A673 (cell line): ENCODE measurements around the gene PTPRR. TPM values are rescaled to one million over a fixed set of nuclear protein-coding genes. Genes with fewer than 3 reads are reported as not detected.
"Not testable (repeated sequence)": the region's sequence is repeated elsewhere in the genome, so short reads cannot be mapped to it uniquely, and the experiment has no call there.

ENCODE experiments used
- BruUV-seq: library from RNA; stranded (reverse); fragments of 400-500 nt; replicated peaks from 2 replicates; lab custom pipeline; 2021; lab: Mats Ljungman, UMichigan
- CTCF ChIA-PET: fragments of 300-600 bp; sonication (Branson Sonifier 250); formaldehyde crosslinking; loops from one replicate; lab custom pipeline; 2022; ENCODE audit warnings: antibody characterized with exemption; lab: Charles Lee
- POLR2A ChIA-PET: fragments of 300-600 bp; sonication (Branson Sonifier 250); formaldehyde crosslinking; loops from one replicate; lab custom pipeline; 2022; ENCODE audit warnings: antibody characterized with exemption; ENCODE audit not compliant: low non-redundant PET; lab: Charles Lee
- DNase-seq: peaks from one replicate; pipeline ENCODE4 v3.0.0-alpha.2; 2015; ENCODE audit warnings: low spot score
- H3K27ac ChIP-seq: fragments of 200-600 bp; sonication (generic); 2 replicates; pipeline ENCODE4 v1.5.1; 2016; ENCODE audit warnings: mixed run types, low read depth, mild to moderate bottlenecking, mixed read lengths, antibody characterized with exemption, low read length; ENCODE audit not compliant: poor library complexity, severe bottlenecking
- H3K27me3 ChIP-seq: fragments of 200-600 bp; sonication (generic); replicated peaks from 2 replicates; pipeline ENCODE4 v1.6.1; 2017; ENCODE audit warnings: mixed run types, low read depth, mild to moderate bottlenecking, mixed read lengths, antibody characterized with exemption, low read length; ENCODE audit not compliant: insufficient read depth, poor library complexity
- H3K36me3 ChIP-seq: fragments of 200-600 bp; sonication (generic); 2 replicates; pipeline ENCODE4 v1.6.1; 2016; ENCODE audit warnings: mixed run types, mild to moderate bottlenecking, mixed read lengths, antibody characterized with exemption, low read length; ENCODE audit not compliant: insufficient read depth, poor library complexity, severe bottlenecking
- H3K4me1 ChIP-seq: fragments of 200-600 bp; sonication (generic); 2 replicates; pipeline ENCODE4 v1.6.1; 2017; ENCODE audit warnings: mixed run types, mild to moderate bottlenecking, mixed read lengths, antibody characterized with exemption, low read length; ENCODE audit not compliant: insufficient read depth, poor library complexity, severe bottlenecking
- H3K4me3 ChIP-seq: fragments of 200-600 bp; sonication (generic); 2 replicates; pipeline ENCODE4 v1.5.1; 2016; ENCODE audit warnings: low read depth, mixed run types, mild to moderate bottlenecking, mixed read lengths, low read length; ENCODE audit not compliant: poor library complexity, severe bottlenecking
- H3K9me3 ChIP-seq: fragments of 200-600 bp; sonication (generic); 2 replicates; pipeline ENCODE4 v1.6.1; 2016; ENCODE audit warnings: mixed run types, low read depth, mild to moderate bottlenecking, mixed read lengths, antibody characterized with exemption, low read length; ENCODE audit not compliant: poor library complexity, severe bottlenecking
- EZH2 ChIP-seq: fragments of 200-600 bp; sonication (generic); IDR thresholded peaks from 2 replicates; pipeline ENCODE4 v1.6.1; 2017; ENCODE audit warnings: borderline replicate concordance, low read depth, mild to moderate bottlenecking, mixed read lengths, antibody characterized with exemption, low read length; ENCODE audit not compliant: poor library complexity, severe bottlenecking
- intact Hi-C: fragments of 100-400 bp; cut with micrococcal nuclease; formaldehyde crosslinking; loops from one replicate; pipeline ENCODE4 v1.10.0; 2022; ENCODE audit not compliant: unreplicated experiment
- total RNA-seq: library from RNA; stranded (reverse); gene quantifications from 2 replicates; pipeline ENCODE4 v1.2.3, GENCODE V29; 2021
- TF ChIP-seq, protein P1 (sequence below): fragments of 300-800, 200-600 bp; sonication (generic); conservative IDR thresholded peaks from 2 replicates; pipeline ENCODE4 v1.5.1; 2017; ENCODE audit warnings: low read depth, mild to moderate bottlenecking, antibody characterized with exemption, low read length, moderate library complexity, mixed read lengths

Gene PTPRR
- total RNA-seq, 1 experiment from 2014 or later: not detected

DNA sequence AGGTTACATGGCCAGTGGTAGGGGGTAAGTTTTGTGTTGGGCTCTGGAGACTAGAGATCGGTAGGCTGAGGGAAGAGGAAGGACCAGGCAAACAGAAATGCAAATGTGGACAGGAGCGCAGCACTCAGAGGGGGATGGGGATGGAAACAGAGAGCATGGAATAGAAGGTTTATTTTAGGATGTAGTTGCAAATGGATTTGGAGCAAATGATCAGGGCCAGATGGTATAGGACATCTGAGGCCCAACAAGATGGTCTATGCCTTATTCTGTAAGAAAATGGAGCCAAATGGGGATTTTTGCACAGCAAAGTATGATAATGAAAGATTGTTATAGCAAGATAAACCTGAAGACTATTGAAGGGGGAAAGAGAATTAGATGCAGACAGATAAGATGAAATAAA is 180.8 kb downstream of the PTPRR start:
- Histone ChIP-seq H3K27ac (no peak overlapping the region), H3K9me3 (no peaks in the 10 kb centered on the region), H3K4me1 (no peaks in the 10 kb centered on the region), H3K27me3 (no peaks in the 10 kb centered on the region), H3K4me3 (no peak overlapping the region), H3K36me3 (no peaks in the 10 kb centered on the region)
- no peak for TF ChIP-seq EZH2
- TF ChIP-seq, protein P1, sequence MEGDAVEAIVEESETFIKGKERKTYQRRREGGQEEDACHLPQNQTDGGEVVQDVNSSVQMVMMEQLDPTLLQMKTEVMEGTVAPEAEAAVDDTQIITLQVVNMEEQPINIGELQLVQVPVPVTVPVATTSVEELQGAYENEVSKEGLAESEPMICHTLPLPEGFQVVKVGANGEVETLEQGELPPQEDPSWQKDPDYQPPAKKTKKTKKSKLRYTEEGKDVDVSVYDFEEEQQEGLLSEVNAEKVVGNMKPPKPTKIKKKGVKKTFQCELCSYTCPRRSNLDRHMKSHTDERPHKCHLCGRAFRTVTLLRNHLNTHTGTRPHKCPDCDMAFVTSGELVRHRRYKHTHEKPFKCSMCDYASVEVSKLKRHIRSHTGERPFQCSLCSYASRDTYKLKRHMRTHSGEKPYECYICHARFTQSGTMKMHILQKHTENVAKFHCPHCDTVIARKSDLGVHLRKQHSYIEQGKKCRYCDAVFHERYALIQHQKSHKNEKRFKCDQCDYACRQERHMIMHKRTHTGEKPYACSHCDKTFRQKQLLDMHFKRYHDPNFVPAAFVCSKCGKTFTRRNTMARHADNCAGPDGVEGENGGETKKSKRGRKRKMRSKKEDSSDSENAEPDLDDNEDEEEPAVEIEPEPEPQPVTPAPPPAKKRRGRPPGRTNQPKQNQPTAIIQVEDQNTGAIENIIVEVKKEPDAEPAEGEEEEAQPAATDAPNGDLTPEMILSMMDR: no peak
- BruUV-seq: no TSS peak
- ChIA-PET POLR2A (no interaction called here), CTCF (no interaction called here)
- intact Hi-C loops: no loop called here
- no peak for DNase-seq

DNA sequence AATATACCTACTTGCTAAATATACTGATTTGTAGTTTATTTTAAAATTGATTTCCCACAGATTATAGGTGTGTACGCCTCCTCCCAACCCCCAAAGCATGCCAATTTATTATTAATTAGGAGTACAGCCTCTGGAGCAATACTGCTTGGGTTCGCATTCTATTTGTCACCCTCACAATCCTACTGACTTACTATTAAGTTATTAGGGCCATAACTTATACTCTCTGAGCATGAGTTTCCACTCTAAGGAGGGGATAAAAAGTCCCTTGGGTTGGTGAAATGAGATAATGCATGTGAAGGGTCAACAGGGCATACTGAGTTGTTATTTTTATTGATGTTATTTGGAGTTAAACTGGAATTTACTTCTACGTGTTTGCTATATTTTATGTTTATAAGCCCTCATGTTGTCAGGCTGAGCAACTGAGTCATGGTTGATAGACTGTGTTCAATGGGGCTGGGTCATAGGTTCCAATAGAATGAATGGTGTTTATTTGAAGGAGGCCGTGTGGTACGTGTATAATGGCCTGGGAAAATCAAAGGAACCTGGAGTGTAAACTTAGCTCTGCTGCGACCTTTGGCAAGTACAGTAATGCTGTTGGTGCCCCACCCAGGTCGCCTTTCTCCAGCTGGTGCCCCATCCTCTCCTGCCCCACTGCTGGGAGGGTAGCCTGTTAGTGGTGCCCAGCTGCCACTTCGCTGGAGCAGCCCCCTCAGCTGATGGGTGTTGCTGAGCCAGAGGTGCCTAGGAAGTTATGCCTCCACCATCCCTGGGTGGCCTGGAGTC is 184.0 kb downstream of the PTPRR start:
- ChIA-PET POLR2A (no interaction called here), CTCF (no interaction called here)
- no TSS peak for BruUV-seq
- TF ChIP-seq, protein P1: no peak
- TF ChIP-seq EZH2: no peak
- Histone ChIP-seq H3K9me3 (no peaks in the 10 kb centered on the region), H3K4me1 (peaks cover 8% of the 10 kb centered on the region), H3K27ac (no peak overlapping the region), H3K4me3 (no peak overlapping the region), H3K36me3 (no peaks in the 10 kb centered on the region), H3K27me3 (no peaks in the 10 kb centered on the region)
- intact Hi-C loops: no loop called here
- DNase-seq: no peak

DNA sequence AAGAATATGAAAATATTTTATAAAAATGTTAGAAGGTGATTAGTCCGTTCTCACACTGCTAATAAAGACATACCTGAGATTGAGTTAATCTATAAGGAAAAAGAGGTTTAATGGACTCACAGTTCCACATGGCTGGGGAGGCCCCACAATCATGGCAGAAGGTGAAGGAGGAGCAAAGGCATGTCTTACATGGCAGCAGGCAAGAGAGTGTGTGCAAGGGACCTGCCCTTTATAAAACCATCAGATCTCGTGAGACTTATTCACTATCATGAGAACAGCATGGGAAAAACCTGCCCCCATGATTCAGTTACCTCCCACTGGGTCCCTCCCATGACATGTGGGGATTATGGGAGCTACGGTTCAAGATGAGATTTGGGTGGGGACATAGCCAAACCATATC is 185.3 kb downstream of the PTPRR start:
- H3K27me3 ChIP-seq, H3K36me3 ChIP-seq, DNase-seq, H3K4me3 ChIP-seq, H3K4me1 ChIP-seq, H3K9me3 ChIP-seq, POLR2A ChIA-PET, H3K27ac ChIP-seq, CTCF ChIA-PET, BruUV-seq: not testable (repeated sequence)
- intact Hi-C loops: loop anchor here (2.0 kb wide), 1 partner anchor 816 kb away; no protein-coding TSS in a partner anchor

DNA sequence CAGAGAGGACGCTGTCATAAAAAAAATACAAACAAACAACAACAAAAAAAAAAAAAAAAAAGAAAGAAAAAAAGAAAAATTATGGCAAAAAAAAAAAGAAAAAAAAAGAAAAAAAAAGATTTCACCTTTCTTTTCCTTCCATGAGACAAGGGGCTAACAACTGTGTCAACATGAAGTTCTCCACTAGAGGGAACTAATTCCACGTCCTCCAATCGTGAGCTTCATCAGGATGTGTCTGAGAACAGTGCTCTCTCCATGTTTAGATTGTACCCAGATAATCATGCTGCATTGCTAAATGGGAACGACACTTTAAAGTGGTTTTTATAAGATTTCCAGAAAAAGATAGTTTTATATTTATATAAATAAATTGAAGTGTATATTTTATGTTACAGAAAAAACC is 187.2 kb downstream of the PTPRR start:
- TF ChIP-seq, protein P1: peak; percentile 80
- no peak for TF ChIP-seq EZH2
- peak; percentile 88 for DNase-seq
- Histone ChIP-seq H3K27ac (no peak overlapping the region), H3K27me3 (no peaks in the 10 kb centered on the region), H3K9me3 (no peaks in the 10 kb centered on the region), H3K4me3 (no peak overlapping the region), H3K4me1 (peaks cover 8% of the 10 kb centered on the region), H3K36me3 (no peaks in the 10 kb centered on the region)
- BruUV-seq: no TSS peak
- ChIA-PET CTCF (interaction anchor here (0.6 to 1.4 kb wide), 12 partner anchors 13 to 1257 kb away, joined by 3 to 9 read pairs (median 4); no protein-coding TSS in a partner anchor), POLR2A (no interaction called here)
- intact Hi-C loops: loop anchor here (2.0 to 5.0 kb wide), 6 partner anchors 115 to 1014 kb away; no protein-coding TSS in a partner anchor
